GM12873 (cell line): ENCODE results near the gene RBMS1.

ENCODE experiments used
- CTCF ChIP-seq: IDR thresholded peaks from 2 replicates; pipeline ENCODE4 v1.5.1; 2012; ENCODE audit warnings: low read depth, mild to moderate bottlenecking, moderate library complexity, low read length, control low read depth; ENCODE audit not compliant: insufficient read depth; ENCODE audit errors: missing control alignments

RBMS1 gene

GRCh38 chr2:160321006-160321405 is 172.6 kb downstream of the RBMS1 start:
- no peak for TF ChIP-seq CTCF

GRCh38 chr2:160319700-160320099 is 173.9 kb downstream of the RBMS1 start:
- no peak for TF ChIP-seq CTCF

- TF ChIP-seq CTCF, result no peak
Observed at GRCh38 chr2:160318218-160318617, 175.4 kb downstream of the RBMS1 start.

GRCh38 chr2:160317181-160318099 is 176.2 kb downstream of the RBMS1 start:
- no peak for TF ChIP-seq CTCF

GRCh38 chr2:160315337-160315736 is 178.3 kb downstream of the RBMS1 start:
- TF ChIP-seq CTCF, result no peak

- TF ChIP-seq CTCF, result no peak
Observed at GRCh38 chr2:160310118-160310828, 183.3 kb downstream of the RBMS1 start.

- no peak for TF ChIP-seq CTCF
Observed at GRCh38 chr2:160309585-160309984, 184.0 kb downstream of the RBMS1 start.
